H1 (cell line): ENCODE measurements around the gene RAB2B. TPM values are rescaled to one million over a fixed set of nuclear protein-coding genes. Genes with fewer than 3 reads are reported as not detected.

ENCODE experiments used
- CTCF ChIA-PET: fragments of 300-600 bp; sonication (Branson Sonifier 250); formaldehyde crosslinking; loops from one replicate; lab custom pipeline; 2021; ENCODE audit not compliant: partially characterized antibody; lab: Charles Lee
- POLR2A ChIA-PET: fragments of 300-600 bp; sonication (Branson Sonifier 250); formaldehyde crosslinking; loops from one replicate; lab custom pipeline; 2021; ENCODE audit warnings: inconsistent platforms; ENCODE audit not compliant: partially characterized antibody; lab: Charles Lee
- DNase-seq, 2 experiments: peaks; one replicate each; pipeline versions ENCODE4 v3.0.0 to v3.0.0-alpha.2; 2010 to 2022; ENCODE audit warnings: low spot score in 2 of 2, low read depth in 1 of 2, mixed read lengths in 1 of 2
- FAIRE-seq: peaks from 2 replicates; lab custom pipeline; 2011; peaks lifted over from hg19 to GRCh38; lab: Jason Lieb, UNC
- H2AFZ ChIP-seq: 2 replicates; pipeline ENCODE4 v1.8.1; 2012; ENCODE audit warnings: low read length, inconsistent platforms
- H2AK5ac ChIP-seq: 2 replicates; pipeline ENCODE4 v1.6.1; 2013; ENCODE audit warnings: low read depth, low read length
- H2BK120ac ChIP-seq: replicated peaks from 2 replicates; pipeline ENCODE3; 2013; ENCODE audit warnings: low read depth, low read length, inconsistent platforms
- H2BK12ac ChIP-seq: 2 replicates; pipeline ENCODE4 v1.6.1; 2013; ENCODE audit warnings: low read depth, low read length
- H2BK15ac ChIP-seq: 2 replicates; pipeline ENCODE4 v1.6.1; 2013; ENCODE audit warnings: low read length
- H2BK20ac ChIP-seq: 2 replicates; pipeline ENCODE4 v1.6.1; 2013; ENCODE audit warnings: low read length
- H2BK5ac ChIP-seq: 2 replicates; pipeline ENCODE4 v1.6.1; 2013; ENCODE audit warnings: low read depth, low read length
- H3K14ac ChIP-seq: 2 replicates; pipeline ENCODE4 v1.6.1; 2013; ENCODE audit warnings: inconsistent platforms; ENCODE audit not compliant: insufficient read length
- H3K18ac ChIP-seq: 2 replicates; pipeline ENCODE4 v1.6.1; 2013; ENCODE audit warnings: low read length; ENCODE audit errors: extremely low read depth
- H3K23ac ChIP-seq: 2 replicates; pipeline ENCODE4 v1.6.1; 2013; ENCODE audit warnings: inconsistent platforms; ENCODE audit not compliant: insufficient read length
- H3K23me2 ChIP-seq: 2 replicates; pipeline ENCODE4 v1.6.1; 2013; ENCODE audit warnings: low read depth, low read length
- H3K27ac ChIP-seq: 2 replicates; pipeline ENCODE4 v1.6.1; 2011; ENCODE audit warnings: low read depth, low read length, inconsistent platforms
- H3K27me3 ChIP-seq, 4 experiments: replicated peaks in 1 of 4; 1 replicate in 1 of 4; 2 replicates in 3 of 4; pipeline versions ENCODE4 v1.6.1 to v1.8.1; 2011 to 2013; ENCODE audit warnings: low read length in 3 of 4, mild to moderate bottlenecking in 3 of 4, inconsistent platforms in 2 of 4, mixed read lengths in 2 of 4, moderate library complexity in 1 of 4; ENCODE audit not compliant: control insufficient read depth in 3 of 4, insufficient read depth in 3 of 4; ENCODE audit errors: extremely low read depth in 1 of 4
- H3K36me3 ChIP-seq, 4 experiments: 2 replicates each; pipeline versions ENCODE4 v1.6.1 to v1.8.1; 2011 to 2013; ENCODE audit warnings: mild to moderate bottlenecking in 4 of 4, low read length in 3 of 4, moderate library complexity in 2 of 4, control low read depth in 1 of 4, inconsistent platforms in 1 of 4; ENCODE audit not compliant: insufficient read depth in 4 of 4, control insufficient read depth in 2 of 4
- H3K4ac ChIP-seq: replicated peaks from 2 replicates; pipeline ENCODE3; 2013; ENCODE audit warnings: low read length, low read depth, mixed read lengths, inconsistent platforms; ENCODE audit not compliant: insufficient read length
- H3K4me1 ChIP-seq, 4 experiments: replicated peaks in 1 of 4; 1 replicate in 1 of 4; 2 replicates in 3 of 4; pipeline versions ENCODE4 v1.6.1 to v1.8.1; 2011 to 2013; ENCODE audit warnings: low read length in 3 of 4, inconsistent platforms in 2 of 4, mixed read lengths in 1 of 4; ENCODE audit not compliant: insufficient read depth in 4 of 4, control insufficient read depth in 3 of 4
- H3K4me2 ChIP-seq, 2 experiments: 2 replicates each; pipeline versions ENCODE4 v1.6.1 to v1.8.1; 2011 to 2013; ENCODE audit warnings: low read depth in 2 of 2, low read length in 2 of 2, control low read depth in 1 of 2, inconsistent platforms in 1 of 2, mild to moderate bottlenecking in 1 of 2; ENCODE audit not compliant: insufficient read depth in 1 of 2
- H3K4me3 ChIP-seq, 4 experiments: fragments of 200-600, 300-600 bp in 1 of 4; sonication (generic), shearing (Covaris generic), sonication (Bioruptor Twin) in 1 of 4; 2 replicates each; pipeline versions ENCODE4 v1.5.1 to v1.8.1; 2011 to 2016; ENCODE audit warnings: low read length in 4 of 4, low read depth in 3 of 4, control low read depth in 2 of 4, inconsistent platforms in 2 of 4, mild to moderate bottlenecking in 2 of 4, mixed read lengths in 1 of 4, moderate library complexity in 1 of 4; ENCODE audit not compliant: insufficient read depth in 2 of 4; ENCODE audit errors: extremely low read depth in 1 of 4
- H3K56ac ChIP-seq: replicated peaks from 2 replicates; pipeline ENCODE3; 2013; ENCODE audit warnings: low read depth, mild to moderate bottlenecking, mixed read lengths, low read length, inconsistent platforms; ENCODE audit not compliant: insufficient read length
- H3K79me1 ChIP-seq: 2 replicates; pipeline ENCODE4 v1.6.1; 2013; ENCODE audit warnings: low read depth, low read length, control low read depth
- H3K79me2 ChIP-seq, 2 experiments: 2 replicates each; pipeline versions ENCODE4 v1.6.1 to v1.8.1; 2012 to 2013; ENCODE audit warnings: low read length in 2 of 2, mild to moderate bottlenecking in 2 of 2, inconsistent platforms in 1 of 2; ENCODE audit not compliant: insufficient read depth in 2 of 2, control insufficient read depth in 1 of 2
- H3K9ac ChIP-seq, 4 experiments: replicated peaks in 1 of 4; 1 replicate in 1 of 4; 2 replicates in 3 of 4; pipeline versions ENCODE4 v1.6.1 to v1.8.1; 2011 to 2013; ENCODE audit warnings: low read depth in 3 of 4, low read length in 3 of 4, control low read depth in 2 of 4, mild to moderate bottlenecking in 2 of 4, moderate library complexity in 2 of 4, inconsistent platforms in 1 of 4; ENCODE audit errors: extremely low read depth in 1 of 4
- H3K9me3 ChIP-seq, 2 experiments: 2 replicates each; pipeline versions ENCODE4 v1.6.1 to v1.8.1; 2012 to 2013; ENCODE audit warnings: mild to moderate bottlenecking in 2 of 2, moderate library complexity in 2 of 2, control low read depth in 1 of 2, inconsistent platforms in 1 of 2, low read depth in 1 of 2, low read length in 1 of 2, mixed read lengths in 1 of 2; ENCODE audit not compliant: insufficient read depth in 2 of 2
- H4K20me1 ChIP-seq, 2 experiments: replicated peaks in 1 of 2; 2 replicates each; pipeline versions ENCODE3 to v1.8.1; 2011 to 2013; ENCODE audit warnings: inconsistent platforms in 2 of 2, low read length in 2 of 2, mild to moderate bottlenecking in 1 of 2; ENCODE audit not compliant: insufficient read depth in 2 of 2, control insufficient read depth in 1 of 2
- H4K5ac ChIP-seq: 2 replicates; pipeline ENCODE4 v1.6.1; 2013; ENCODE audit warnings: low read length, low read depth, mixed read lengths, inconsistent platforms; ENCODE audit not compliant: insufficient read length
- H4K8ac ChIP-seq: 2 replicates; pipeline ENCODE4 v1.8.0; 2013; ENCODE audit warnings: mild to moderate bottlenecking, moderate library complexity, low read length, inconsistent platforms; ENCODE audit not compliant: insufficient read depth; ENCODE audit errors: extremely low read depth
- H4K91ac ChIP-seq: replicated peaks from 2 replicates; pipeline ENCODE3; 2013; ENCODE audit warnings: low read length, mixed read lengths, inconsistent platforms; ENCODE audit not compliant: insufficient read length
- BACH1 ChIP-seq: IDR thresholded peaks from 2 replicates; pipeline ENCODE4 v1.6.1; 2012; ENCODE audit warnings: low read length, improper control_type of control experiment
- HDAC2 ChIP-seq, 2 experiments: fragments of 300-600 bp in 1 of 2; sonication (generic) in 1 of 2; IDR thresholded peaks; 2 replicates each; pipeline ENCODE4 v1.6.1; 2011 to 2012; ENCODE audit warnings: low read depth in 2 of 2, low read length in 2 of 2, mild to moderate bottlenecking in 2 of 2, moderate library complexity in 2 of 2, borderline replicate concordance in 1 of 2, inconsistent platforms in 1 of 2
- SP4 ChIP-seq: IDR thresholded peaks from 2 replicates; pipeline ENCODE4 v1.6.1; 2012; ENCODE audit warnings: low read length, inconsistent platforms
- WGBS, 2 experiments: shearing (Covaris generic) in 1 of 2; methylation state at CpG; one replicate each; pipeline versions ENCODE4 v1.1.6 to v1.1.7; 2013 to 2015; ENCODE audit warnings: low lambda C conversion rate in 2 of 2, mixed read lengths in 2 of 2, inconsistent platforms in 1 of 2, low coverage in 1 of 2, missing lambda C conversion rate in 1 of 2; ENCODE audit not compliant: insufficient replicate concordance in 2 of 2, insufficient coverage in 1 of 2, insufficient read length in 1 of 2; ENCODE audit errors: extremely low coverage in 1 of 2, missing lambda C conversion rate in 1 of 2; 5-methylcytosine and 5-hydroxymethylcytosine counted together
- polyA plus RNA-seq, 7 experiments: library from polyadenylated mRNA; depleted of rRNA in 3 of 7; stranded (reverse) in 5 of 7; unstranded in 2 of 7; fragments of >200 nt in 5 of 7; fragments of 200-250 nt in 2 of 7; gene quantifications; 1 replicate in 5 of 7; 2 replicates in 1 of 7; 4 replicates in 1 of 7; pipeline versions ENCODE4 v1.2.1 to v1.2.3, GENCODE V29; 2011 to 2013; ENCODE audit warnings: missing spikeins in 2 of 7, mixed read lengths in 2 of 7
- total RNA-seq: library from RNA; stranded (reverse); fragmentation: NEBNext Ultra II Directional; extraction: Animal tissue kit (Norgen Biotek cat#: 25700); gene quantifications from 2 replicates; pipeline ENCODE4 v1.2.1, GENCODE V29; 2021
- TF ChIP-seq, protein P1 (sequence below): IDR thresholded peaks from 2 replicates; pipeline ENCODE4 v1.6.1; 2012; ENCODE audit warnings: inconsistent platforms

RAB2B gene
- total and polyA plus RNA-seq, 2 of the 8 experiments (the other 6 are each of a cell fraction or from before 2014, with no cell fraction given), result 23.4 to 26.1 TPM

GRCh38 chr14:21414137-21414631 is 62.6 kb downstream of the RAB2B start:
- Histone ChIP-seq H3K9ac (no peak overlapping the region), H3K4me3 (no peak overlapping the region), H3K9me3 (no peaks in the 10 kb centered on the region), H3K79me1 (no peaks in the 10 kb centered on the region; the same call in 1 of the 2 replicates), H2BK5ac (no peak overlapping the region), H2BK120ac (no peak overlapping the region), H3K4ac (no peak overlapping the region), H3K27ac (no peak overlapping the region), H2AK5ac (no peak overlapping the region), H4K20me1 (no peaks in the 10 kb centered on the region), H3K4me1 (no peaks in the 10 kb centered on the region), H2AFZ (no peak overlapping the region), H3K56ac (no peak overlapping the region), H3K23me2 (no peaks in the 10 kb centered on the region), H4K91ac (no peak overlapping the region), H3K23ac (no peak overlapping the region), H3K36me3 (peaks cover 25 to 72% (median 59%) of the 10 kb centered on the region in 4 experiments), H3K79me2 (no peaks in the 10 kb centered on the region), H3K27me3 (no peaks in the 10 kb centered on the region), H2BK12ac (no peak overlapping the region), H4K5ac (no peak overlapping the region), H3K4me2 (no peak overlapping the region), H3K18ac (no peak overlapping the region), H2BK20ac (no peak overlapping the region), H4K8ac (no peak overlapping the region), H3K14ac (no peak overlapping the region), H2BK15ac (no peak overlapping the region)
- ChIA-PET CTCF (interaction anchor here (0.5 kb wide), 1 partner anchor 82 kb away, joined by 3 read pairs; no protein-coding TSS in a partner anchor), POLR2A (interaction anchor here (0.8 to 1.3 kb wide), 2 partner anchors 29 to 45 kb away, joined by 3 read pairs; no protein-coding TSS in a partner anchor)
- 100% methylated on average over 1 of the region's 1 CpG; no CpG with 5 or more reads in 1 of the 2 experiments for WGBS, 2 experiments
- DNase-seq (no peak), FAIRE-seq (no peak)
- TF ChIP-seq BACH1, result no peak
- TF ChIP-seq, protein P1, sequence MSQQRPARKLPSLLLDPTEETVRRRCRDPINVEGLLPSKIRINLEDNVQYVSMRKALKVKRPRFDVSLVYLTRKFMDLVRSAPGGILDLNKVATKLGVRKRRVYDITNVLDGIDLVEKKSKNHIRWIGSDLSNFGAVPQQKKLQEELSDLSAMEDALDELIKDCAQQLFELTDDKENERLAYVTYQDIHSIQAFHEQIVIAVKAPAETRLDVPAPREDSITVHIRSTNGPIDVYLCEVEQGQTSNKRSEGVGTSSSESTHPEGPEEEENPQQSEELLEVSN, result no peak
- no peak for TF ChIP-seq SP4
- no peak for TF ChIP-seq HDAC2 (IDR thresholded peaks at IDR 0.05; ENCODE audit: borderline replicate concordance in 1 of 2, low read depth in 2 of 2, low read length in 2 of 2)
